HL-60 (cell line): ENCODE data around the gene ZNF598.

ENCODE experiments used
- CTCF ChIP-seq: IDR thresholded peaks from one replicate; pipeline ENCODE4 v1.5.1; 2011; ENCODE audit warnings: low read length, control low read depth, inconsistent platforms; ENCODE audit not compliant: insufficient read depth
- GABPA ChIP-seq: IDR thresholded peaks from 2 replicates; pipeline ENCODE4 v1.6.1; 2012; ENCODE audit warnings: low read depth
- POLR2AphosphoS5 ChIP-seq: IDR thresholded peaks from 2 replicates; pipeline ENCODE4 v1.6.1; 2012; ENCODE audit warnings: low read depth
- SPI1 ChIP-seq: IDR thresholded peaks from 2 replicates; pipeline ENCODE4 v1.6.1; 2012; ENCODE audit warnings: low read depth, mild to moderate bottlenecking, borderline replicate concordance
- TF ChIP-seq, protein P1 (sequence below): IDR thresholded peaks from 2 replicates; pipeline ENCODE4 v1.6.1; 2012; ENCODE audit warnings: low read depth; ENCODE audit not compliant: insufficient replicate concordance

DNA sequence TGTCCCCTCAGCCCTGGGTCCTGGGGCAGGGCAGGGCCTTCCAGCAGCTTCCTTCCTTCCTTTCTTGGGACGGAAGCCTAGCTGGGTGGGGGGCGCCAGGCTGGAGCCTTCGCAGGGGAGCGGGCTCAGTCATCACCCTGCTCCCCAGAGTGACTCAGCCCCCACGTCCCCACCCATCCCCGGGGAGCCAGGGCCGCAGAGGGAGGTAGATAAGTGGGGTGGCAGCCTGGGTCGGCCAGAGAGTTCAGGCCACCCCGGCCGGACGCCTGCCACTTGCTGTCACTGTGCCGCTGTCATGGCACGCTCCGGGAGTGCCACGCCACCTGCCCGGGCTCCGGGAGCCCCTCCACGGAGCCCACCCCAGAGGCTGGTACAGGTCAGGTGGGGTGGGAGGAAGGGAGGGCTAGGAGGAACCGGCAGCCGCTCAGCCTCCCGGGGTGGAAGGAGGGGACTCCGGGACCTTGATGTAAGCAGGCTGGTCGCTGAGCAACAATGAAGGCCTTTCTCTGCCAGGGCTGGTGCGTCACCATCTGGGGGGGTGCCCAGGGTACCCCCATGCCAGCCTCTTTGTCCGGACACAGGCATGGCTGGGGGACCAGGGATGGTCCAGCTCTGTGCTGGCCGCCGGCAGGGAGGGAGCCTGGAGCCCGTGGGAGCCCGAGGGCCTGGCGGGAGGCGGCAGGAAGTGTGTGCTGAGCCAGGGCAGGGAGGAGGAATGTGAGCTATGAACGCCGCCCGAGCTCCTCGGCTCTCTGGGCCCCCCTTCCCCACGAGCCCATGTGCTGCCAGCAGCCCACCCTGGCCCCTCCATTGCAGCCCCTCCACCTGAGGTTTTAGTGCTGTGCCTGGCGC is 23.7 kb upstream of the ZNF598 start:
- TF ChIP-seq CTCF, result no peak
- TF ChIP-seq POLR2AphosphoS5, result no peak
- TF ChIP-seq GABPA, result no peak
- TF ChIP-seq, protein P1, sequence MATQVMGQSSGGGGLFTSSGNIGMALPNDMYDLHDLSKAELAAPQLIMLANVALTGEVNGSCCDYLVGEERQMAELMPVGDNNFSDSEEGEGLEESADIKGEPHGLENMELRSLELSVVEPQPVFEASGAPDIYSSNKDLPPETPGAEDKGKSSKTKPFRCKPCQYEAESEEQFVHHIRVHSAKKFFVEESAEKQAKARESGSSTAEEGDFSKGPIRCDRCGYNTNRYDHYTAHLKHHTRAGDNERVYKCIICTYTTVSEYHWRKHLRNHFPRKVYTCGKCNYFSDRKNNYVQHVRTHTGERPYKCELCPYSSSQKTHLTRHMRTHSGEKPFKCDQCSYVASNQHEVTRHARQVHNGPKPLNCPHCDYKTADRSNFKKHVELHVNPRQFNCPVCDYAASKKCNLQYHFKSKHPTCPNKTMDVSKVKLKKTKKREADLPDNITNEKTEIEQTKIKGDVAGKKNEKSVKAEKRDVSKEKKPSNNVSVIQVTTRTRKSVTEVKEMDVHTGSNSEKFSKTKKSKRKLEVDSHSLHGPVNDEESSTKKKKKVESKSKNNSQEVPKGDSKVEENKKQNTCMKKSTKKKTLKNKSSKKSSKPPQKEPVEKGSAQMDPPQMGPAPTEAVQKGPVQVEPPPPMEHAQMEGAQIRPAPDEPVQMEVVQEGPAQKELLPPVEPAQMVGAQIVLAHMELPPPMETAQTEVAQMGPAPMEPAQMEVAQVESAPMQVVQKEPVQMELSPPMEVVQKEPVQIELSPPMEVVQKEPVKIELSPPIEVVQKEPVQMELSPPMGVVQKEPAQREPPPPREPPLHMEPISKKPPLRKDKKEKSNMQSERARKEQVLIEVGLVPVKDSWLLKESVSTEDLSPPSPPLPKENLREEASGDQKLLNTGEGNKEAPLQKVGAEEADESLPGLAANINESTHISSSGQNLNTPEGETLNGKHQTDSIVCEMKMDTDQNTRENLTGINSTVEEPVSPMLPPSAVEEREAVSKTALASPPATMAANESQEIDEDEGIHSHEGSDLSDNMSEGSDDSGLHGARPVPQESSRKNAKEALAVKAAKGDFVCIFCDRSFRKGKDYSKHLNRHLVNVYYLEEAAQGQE, result no peak
- no peak for TF ChIP-seq SPI1
